GM18508 (cell line): ENCODE results near the gene ARL11.

Experiments used
- ATAC-seq: cut with Tn5 transposase; IDR thresholded peaks from one replicate; pipeline ENCODE4 v1.9.1; 2021; ENCODE audit warnings: moderate number of reproducible peaks; ENCODE audit not compliant: insufficient read depth, unreplicated experiment

Gene ARL11

DNA sequence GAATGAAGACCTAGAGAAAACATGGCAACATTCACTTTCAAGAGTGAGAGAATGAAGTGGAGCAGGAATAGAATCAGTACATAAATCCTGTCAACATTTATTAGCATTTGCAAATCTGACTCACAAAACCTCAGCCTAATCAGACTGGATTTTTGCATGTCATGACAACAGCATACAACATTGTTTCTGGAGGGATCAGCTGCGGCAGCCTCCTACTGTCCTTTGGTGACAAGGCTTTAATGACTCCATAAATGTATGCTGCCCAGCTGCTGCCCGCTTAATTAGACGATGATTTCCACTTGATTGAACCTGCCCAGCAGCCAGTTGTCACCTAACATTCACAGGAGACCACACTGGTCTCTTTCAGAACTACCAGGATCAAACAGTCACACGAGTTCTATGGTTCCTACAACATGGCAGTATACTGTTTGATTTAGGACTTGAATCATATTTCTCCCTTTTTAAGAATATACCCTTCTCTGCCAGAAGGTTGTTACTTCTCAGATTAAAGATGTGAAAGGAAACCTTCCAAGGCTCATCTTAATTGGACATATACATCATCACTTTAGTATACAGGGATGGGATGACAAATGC is 53.6 kb downstream of the ARL11 start:
- ATAC-seq: no peak
